ENCODE results near the gene PHACTR3. TPM values are rescaled to one million over a fixed set of nuclear protein-coding genes. Genes with fewer than 3 reads are reported as not detected.

PHACTR3 gene
- total RNA-seq, 1 experiment from 2014 or later = 30.6 TPM

DNA sequence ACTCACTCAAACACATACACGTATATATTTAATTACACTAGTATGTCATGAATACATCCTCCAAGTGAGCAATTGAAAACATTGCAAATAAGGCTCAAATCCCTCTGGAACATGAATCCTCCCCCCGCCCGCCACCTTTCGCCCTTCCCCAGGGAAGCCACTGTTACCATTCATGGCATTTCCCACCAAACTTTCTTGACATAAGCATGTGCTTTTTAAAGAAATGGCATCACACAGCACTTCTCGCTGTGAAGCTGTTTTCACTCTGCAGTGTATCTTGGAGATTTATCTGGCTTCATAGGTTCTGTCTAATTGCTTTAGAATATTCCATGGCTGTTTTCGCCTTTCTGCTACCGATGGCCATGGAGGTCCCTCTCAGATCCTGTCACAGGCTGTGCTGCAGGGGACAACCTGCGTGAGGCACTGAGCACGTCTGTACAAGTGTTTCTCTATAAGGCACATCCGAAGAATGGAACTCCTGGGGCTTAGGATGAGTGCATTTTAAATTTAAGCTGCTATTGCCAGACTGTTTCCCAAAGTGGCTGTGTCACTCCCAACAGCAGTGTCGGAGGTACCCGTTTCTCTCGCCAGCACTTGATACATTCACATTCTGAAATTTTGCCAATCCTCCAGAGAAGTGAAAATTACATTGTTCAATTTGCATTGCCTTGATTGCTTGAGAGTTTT, 22.2 kb upstream of the PHACTR3 start:
- peaks cover 96% of the 10 kb centered on the region for H3K27me3 ChIP-seq (ENCODE audit: low read length)
- no peak overlapping the region for H3K4me2 ChIP-seq (ENCODE audit: low read length)
- no peak overlapping the region for H3K4me3 ChIP-seq (ENCODE audit: low read length)
- H3K9ac ChIP-seq (ENCODE audit: low read length) = no peak overlapping the region
- H3K36me3 ChIP-seq (ENCODE audit: low read depth, low read length) = no peaks in the 10 kb centered on the region
- H3K27ac ChIP-seq (ENCODE audit: low read length) = no peak overlapping the region
- H4K20me1 ChIP-seq (ENCODE audit: low read length) = no peaks in the 10 kb centered on the region
- CTCF ChIA-PET = no interaction called here
- BruUV-seq (replicated peaks) = no TSS peak
- no peak for ATAC-seq
- H2AFZ ChIP-seq (ENCODE audit: low read length) = no peak overlapping the region
- POLR2A ChIA-PET (ENCODE audit: unreplicated experiment) = no interaction called here
- no peaks in the 10 kb centered on the region for H3K79me2 ChIP-seq (ENCODE audit: low read length)
- H3F3A ChIP-seq (ENCODE audit: low read length, unreplicated experiment) = no peaks in the 10 kb centered on the region
- H3K9me3 ChIP-seq (ENCODE audit: low read length) = no peaks in the 10 kb centered on the region
- no peak for DNase-seq
- H3K9me2 ChIP-seq (replicated peaks; ENCODE audit: low read length) = no peaks in the 10 kb centered on the region
- H3K4me1 ChIP-seq (ENCODE audit: insufficient read depth, low read length) = no peaks in the 10 kb centered on the region
- intact Hi-C loops (cut with micrococcal nuclease) = no loop called here
- TF ChIP-seq EZH2 (IDR thresholded peaks at IDR 0.05; ENCODE audit: low read length, unreplicated experiment) (no peak), EZH2phosphoT487 (IDR thresholded peaks at IDR 0.05; ENCODE audit: borderline replicate concordance, low read length) (no peak)
- TF ChIP-seq, protein P1, sequence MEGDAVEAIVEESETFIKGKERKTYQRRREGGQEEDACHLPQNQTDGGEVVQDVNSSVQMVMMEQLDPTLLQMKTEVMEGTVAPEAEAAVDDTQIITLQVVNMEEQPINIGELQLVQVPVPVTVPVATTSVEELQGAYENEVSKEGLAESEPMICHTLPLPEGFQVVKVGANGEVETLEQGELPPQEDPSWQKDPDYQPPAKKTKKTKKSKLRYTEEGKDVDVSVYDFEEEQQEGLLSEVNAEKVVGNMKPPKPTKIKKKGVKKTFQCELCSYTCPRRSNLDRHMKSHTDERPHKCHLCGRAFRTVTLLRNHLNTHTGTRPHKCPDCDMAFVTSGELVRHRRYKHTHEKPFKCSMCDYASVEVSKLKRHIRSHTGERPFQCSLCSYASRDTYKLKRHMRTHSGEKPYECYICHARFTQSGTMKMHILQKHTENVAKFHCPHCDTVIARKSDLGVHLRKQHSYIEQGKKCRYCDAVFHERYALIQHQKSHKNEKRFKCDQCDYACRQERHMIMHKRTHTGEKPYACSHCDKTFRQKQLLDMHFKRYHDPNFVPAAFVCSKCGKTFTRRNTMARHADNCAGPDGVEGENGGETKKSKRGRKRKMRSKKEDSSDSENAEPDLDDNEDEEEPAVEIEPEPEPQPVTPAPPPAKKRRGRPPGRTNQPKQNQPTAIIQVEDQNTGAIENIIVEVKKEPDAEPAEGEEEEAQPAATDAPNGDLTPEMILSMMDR (conservative IDR thresholded peaks at IDR 0.05; ENCODE audit: low read depth, low read length) = no peak

DNA sequence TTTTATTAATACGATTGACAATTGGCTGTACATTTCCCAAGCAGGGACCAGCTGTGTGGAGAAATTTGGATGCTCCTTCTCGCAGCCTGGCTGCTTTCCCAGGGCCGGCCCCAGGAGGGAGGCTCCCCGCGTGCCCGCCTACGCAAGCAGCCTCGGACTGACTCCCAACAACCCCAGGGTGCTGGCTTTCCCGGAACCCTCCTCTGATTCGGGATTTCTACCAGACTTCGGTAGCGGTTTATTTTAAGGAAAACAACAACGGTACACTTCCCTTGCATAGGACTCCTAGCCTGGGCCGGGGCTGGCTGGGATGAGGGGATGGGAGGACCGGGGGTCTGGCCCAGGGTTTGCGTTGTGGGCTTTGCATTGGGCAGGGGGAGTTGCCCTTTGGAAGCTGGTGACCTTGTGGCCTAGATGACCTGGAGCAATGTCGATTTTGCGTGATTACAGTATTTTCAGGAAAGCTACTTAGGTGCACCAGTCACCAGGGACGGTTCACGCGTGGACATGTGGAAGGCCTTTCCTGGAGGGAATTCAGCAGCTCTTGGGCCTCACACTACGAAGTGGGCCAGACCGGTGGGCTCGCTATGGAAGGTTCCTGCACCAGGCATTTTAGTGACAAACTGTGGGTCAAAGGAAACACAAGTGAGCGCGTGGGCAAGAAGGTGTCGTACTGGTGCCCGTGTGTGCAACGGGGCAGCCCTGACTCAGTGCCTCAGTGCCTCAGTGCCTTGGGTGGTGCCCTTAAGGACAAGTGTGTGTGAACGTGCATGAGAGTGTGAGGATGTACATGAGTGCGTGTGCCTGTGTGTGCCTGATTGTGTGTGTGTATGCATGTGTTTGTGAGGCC, 20.7 kb upstream of the PHACTR3 start:
- H3K9me3 ChIP-seq (ENCODE audit: low read length) = no peaks in the 10 kb centered on the region
- ChIA-PET CTCF (no interaction called here), POLR2A (ENCODE audit: unreplicated experiment) (no interaction called here)
- no peaks in the 10 kb centered on the region for H3F3A ChIP-seq (ENCODE audit: low read length, unreplicated experiment)
- no peak overlapping the region for H3K4me3 ChIP-seq (ENCODE audit: low read length)
- intact Hi-C loops (cut with micrococcal nuclease) = no loop called here
- H3K27me3 ChIP-seq (ENCODE audit: low read length) = peaks cover 99% of the 10 kb centered on the region
- H3K9ac ChIP-seq (ENCODE audit: low read length) = no peak overlapping the region
- BruUV-seq (replicated peaks) = no TSS peak
- no peak overlapping the region for H2AFZ ChIP-seq (ENCODE audit: low read length)
- TF ChIP-seq EZH2 (IDR thresholded peaks at IDR 0.05; ENCODE audit: low read length, unreplicated experiment) (no peak), EZH2phosphoT487 (IDR thresholded peaks at IDR 0.05; ENCODE audit: borderline replicate concordance, low read length) (no peak)
- TF ChIP-seq, protein P1 (conservative IDR thresholded peaks at IDR 0.05; ENCODE audit: low read depth, low read length) = no peak
- no peak overlapping the region for H3K27ac ChIP-seq (ENCODE audit: low read length)
- no peaks in the 10 kb centered on the region for H3K36me3 ChIP-seq (ENCODE audit: low read depth, low read length)
- H3K4me2 ChIP-seq (ENCODE audit: low read length) = no peak overlapping the region
- DNase-seq (no peak), ATAC-seq (no peak)
- H3K79me2 ChIP-seq (ENCODE audit: low read length) = no peaks in the 10 kb centered on the region
- H3K4me1 ChIP-seq (ENCODE audit: insufficient read depth, low read length) = no peaks in the 10 kb centered on the region
- no peaks in the 10 kb centered on the region for H3K9me2 ChIP-seq (replicated peaks; ENCODE audit: low read length)
- H4K20me1 ChIP-seq (ENCODE audit: low read length) = no peaks in the 10 kb centered on the region
